Astrocyte of the spinal cord (primary cell): Measurements from ENCODE around the gene TBX19.

Experiments used
- DNase-seq: peaks from one replicate; pipeline ENCODE4 v3.0.0; 2011; ENCODE audit warnings: low read depth, low spot score
- H3K4me3 ChIP-seq: 2 replicates; pipeline ENCODE4 v1.5.1; 2011; ENCODE audit warnings: low read depth, mild to moderate bottlenecking, low read length, moderate library complexity
- CTCF ChIP-seq: IDR thresholded peaks from 2 replicates; pipeline ENCODE4 v1.5.1; 2012; ENCODE audit warnings: low read depth, mild to moderate bottlenecking, low read length, inconsistent platforms
- in situ Hi-C: cut with HindIII; loops from 2 replicates; pipeline ENCODE4 v1.10.0; 2017; ENCODE audit warnings: low sequenced_read_pairs

TBX19 gene

GRCh38 chr1:168280296-168280927 is at the start of gene TBX19:
Gene TBX19 (plus strand): TSS chr1:168280877. CDS start chr1:168281091, 214 bp downstream.
- no peak for DNase-seq
- no peak for TF ChIP-seq CTCF
- in situ Hi-C loops: no loop called here

GRCh38 chr1:168234846-168235547 is 45.7 kb upstream of the TBX19 start:
- peak; percentile 74 for TF ChIP-seq CTCF
- H3K4me3 ChIP-seq: no peak overlapping the region
- DNase-seq: peak; percentile 24
- in situ Hi-C loops: no loop called here

More at GRCh38 chr1:168280296-168280927, at the start of gene TBX19:
- no peak within 1 kb of the TSS for H3K4me3 ChIP-seq

DNA sequence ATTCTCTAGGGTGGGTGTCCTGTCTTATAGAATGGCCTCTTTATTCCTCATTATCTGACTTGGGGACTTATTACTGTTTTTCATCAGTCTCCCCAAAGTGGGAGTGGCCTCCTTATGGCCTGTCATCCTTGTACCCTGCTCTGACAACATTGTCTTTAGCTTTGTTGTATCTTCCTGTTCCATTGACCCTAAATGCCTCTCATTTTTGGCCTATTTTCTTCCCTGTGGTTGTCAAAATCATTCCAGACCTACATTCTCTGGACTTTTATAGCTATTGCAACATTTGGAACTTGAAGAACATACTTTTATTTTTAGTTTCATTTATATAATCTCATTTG is 45.2 kb upstream of the TBX19 start:
- H3K4me3 ChIP-seq: no peak overlapping the region
- in situ Hi-C loops: no loop called here
- DNase-seq: no peak
- no peak for TF ChIP-seq CTCF

DNA sequence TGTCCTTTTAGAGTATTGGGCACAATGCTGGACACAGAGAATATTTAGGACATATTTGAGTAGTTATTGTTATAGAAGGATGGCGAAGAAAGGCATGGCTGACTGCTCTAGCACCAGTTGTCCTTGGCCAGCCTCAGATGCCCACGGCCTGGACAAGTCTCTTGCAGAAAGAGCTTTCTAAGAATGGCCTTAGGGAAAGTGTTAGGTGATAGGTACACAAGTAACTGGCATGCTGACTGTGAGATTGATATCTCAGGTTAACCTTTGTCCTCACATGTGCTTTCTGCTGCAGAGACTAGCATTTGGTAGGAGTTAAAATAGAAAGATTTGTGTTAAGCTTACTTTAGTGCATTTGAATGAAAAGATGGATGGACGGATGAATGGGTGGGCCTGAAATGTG is 44.7 kb upstream of the TBX19 start:
- H3K4me3 ChIP-seq: no peak overlapping the region
- DNase-seq: no peak
- no peak for TF ChIP-seq CTCF
- in situ Hi-C loops: no loop called here

- no peak for TF ChIP-seq CTCF
- in situ Hi-C loops: no loop called here
- H3K4me3 ChIP-seq: no peak overlapping the region
- DNase-seq: no peak
These were observed 43.7 kb upstream of the TBX19 start for GRCh38 chr1:168236836-168237611.

DNA sequence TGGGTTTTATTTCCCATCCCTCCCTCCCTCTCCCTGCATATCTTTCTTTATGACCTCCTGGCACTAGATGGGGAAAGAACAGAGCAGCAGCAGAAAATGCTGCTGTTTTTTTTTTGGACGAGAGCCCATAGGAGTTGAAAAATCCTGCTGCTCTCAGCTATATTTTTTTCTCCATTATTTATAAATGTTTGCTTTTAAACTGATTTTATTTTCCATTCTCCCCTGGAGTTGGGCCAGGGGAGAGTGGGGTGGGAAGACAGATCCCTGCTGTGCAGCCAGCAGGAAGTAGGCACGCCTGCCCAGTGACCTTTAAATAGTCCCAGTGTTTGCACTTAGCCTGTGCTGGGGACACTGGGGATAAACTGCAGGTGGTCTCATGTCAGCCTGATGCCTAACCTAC is 37.5 kb upstream of the TBX19 start:
- in situ Hi-C loops: no loop called here
- no peak for DNase-seq
- TF ChIP-seq CTCF: no peak
- no peak overlapping the region for H3K4me3 ChIP-seq
